Measurements from ENCODE around the gene DYSF.

DNA sequence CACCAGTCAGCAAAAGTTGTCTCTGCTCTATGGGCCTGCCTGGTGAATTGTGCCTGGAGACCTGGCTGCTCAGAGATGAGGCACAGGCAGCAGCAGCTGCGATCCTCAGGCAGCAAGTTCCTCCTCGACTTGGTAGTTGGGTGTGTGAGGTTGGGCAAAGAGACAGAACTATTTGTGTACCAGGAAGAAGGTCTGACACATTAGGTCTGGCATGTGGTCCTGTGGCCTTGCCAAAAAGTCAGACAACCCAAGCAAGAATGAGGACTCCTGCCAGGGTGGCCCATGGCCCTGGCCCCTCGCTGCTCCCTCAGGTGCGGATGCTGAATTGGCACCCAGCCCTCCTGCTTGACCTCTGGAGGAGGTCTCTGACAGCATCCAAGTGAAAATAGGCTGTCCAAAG, 192.7 kb downstream of the DYSF start:
- TF ChIP-seq, protein P1, sequence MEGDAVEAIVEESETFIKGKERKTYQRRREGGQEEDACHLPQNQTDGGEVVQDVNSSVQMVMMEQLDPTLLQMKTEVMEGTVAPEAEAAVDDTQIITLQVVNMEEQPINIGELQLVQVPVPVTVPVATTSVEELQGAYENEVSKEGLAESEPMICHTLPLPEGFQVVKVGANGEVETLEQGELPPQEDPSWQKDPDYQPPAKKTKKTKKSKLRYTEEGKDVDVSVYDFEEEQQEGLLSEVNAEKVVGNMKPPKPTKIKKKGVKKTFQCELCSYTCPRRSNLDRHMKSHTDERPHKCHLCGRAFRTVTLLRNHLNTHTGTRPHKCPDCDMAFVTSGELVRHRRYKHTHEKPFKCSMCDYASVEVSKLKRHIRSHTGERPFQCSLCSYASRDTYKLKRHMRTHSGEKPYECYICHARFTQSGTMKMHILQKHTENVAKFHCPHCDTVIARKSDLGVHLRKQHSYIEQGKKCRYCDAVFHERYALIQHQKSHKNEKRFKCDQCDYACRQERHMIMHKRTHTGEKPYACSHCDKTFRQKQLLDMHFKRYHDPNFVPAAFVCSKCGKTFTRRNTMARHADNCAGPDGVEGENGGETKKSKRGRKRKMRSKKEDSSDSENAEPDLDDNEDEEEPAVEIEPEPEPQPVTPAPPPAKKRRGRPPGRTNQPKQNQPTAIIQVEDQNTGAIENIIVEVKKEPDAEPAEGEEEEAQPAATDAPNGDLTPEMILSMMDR (optimal IDR thresholded peaks at IDR 0.05 in 1 of 3, IDR thresholded peaks at IDR 0.05 in 1 of 3, conservative IDR thresholded peaks at IDR 0.05 in 1 of 3; ENCODE audit: extremely low read depth in 1 of 3, insufficient read depth in 2 of 3, low read length in 3 of 3) = no peak
- no peak for TF ChIP-seq EZH2 (IDR thresholded peaks at IDR 0.05; ENCODE audit: low read length)

Measured in keratinocyte (primary cell).